GM21576 (cell line): ENCODE results near the gene AGER.
"Not testable (repeated sequence)": the region's sequence is repeated elsewhere in the genome, so short reads cannot be mapped to it uniquely, and the experiment has no call there.

ENCODE experiments used
- ATAC-seq: cut with Tn5 transposase; IDR thresholded peaks from one replicate; pipeline ENCODE4 v1.9.1; 2021; ENCODE audit warnings: mild to moderate bottlenecking, moderate library complexity; ENCODE audit not compliant: unreplicated experiment

Gene AGER

DNA sequence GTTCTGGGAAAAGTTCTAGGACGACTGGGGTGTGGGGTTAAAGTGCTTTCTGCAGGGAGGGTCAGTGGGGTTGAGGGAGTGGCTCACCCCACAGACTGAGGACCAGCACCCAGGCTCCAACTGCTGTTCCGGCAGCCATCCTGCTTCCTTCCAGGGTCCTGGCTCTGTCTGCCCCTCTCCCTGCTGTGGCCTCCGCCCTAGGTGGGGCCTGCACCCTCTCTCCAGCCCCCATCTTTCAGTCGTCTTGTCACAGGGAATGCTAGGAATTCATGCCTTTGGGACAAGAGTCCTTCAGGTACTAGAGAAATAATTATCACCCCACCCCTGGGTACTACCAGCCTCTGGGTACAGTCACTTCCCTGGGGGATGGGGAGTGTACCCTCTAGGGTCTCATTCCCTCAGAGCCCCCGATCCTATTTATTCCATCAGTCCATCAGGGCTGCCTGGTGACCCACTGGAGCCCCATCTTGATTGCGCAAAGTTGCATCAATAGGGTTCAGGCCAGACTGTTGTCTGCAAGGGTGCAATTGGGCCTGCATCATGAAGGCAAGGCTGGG lies at the start of gene AGER:
Gene AGER (minus strand): TSS at position 170 of the 557 bp plus-strand sequence. CDS start 31 bp downstream, at position 139.
- no peak for ATAC-seq

DNA sequence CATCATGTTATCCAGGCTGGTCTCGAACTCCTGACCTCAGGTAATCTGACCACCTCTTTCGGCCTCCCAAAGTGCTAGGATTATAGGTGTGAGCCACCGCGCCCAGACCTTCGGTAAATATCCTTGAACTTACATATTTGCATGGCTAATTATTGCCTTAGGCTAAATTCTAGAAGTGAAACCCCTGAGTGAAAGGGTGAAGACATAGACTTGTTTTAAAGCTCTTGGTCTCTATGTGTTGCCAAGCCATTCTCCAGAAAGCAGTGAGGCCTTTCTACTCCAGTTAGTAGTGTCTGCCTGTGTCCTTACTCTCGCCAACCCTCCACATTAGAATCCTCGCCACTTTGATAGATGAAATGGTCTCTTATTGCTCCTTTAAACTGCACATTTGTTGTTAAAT lies 42.4 kb upstream of the AGER start:
- ATAC-seq, result no peak

DNA sequence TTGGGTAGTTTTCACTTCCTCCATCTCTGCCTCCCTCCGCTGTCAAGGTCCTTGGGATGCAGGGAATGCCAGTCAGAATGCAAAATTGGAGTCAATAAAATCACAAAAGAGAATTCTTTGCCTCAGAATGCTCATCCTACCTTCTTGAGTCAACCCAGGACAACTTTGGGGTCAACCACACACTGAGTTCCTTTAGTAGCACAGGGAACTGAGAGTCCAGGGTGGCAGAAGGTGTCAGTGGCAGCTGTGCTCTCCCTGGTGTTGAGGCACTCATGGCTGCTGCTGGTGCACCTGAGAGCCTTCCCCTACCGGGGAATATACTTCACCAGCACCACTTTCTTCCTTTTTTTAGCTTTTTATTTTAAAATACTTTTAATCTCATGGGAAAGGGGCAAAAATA lies 40.6 kb upstream of the AGER start:
- no peak for ATAC-seq

DNA sequence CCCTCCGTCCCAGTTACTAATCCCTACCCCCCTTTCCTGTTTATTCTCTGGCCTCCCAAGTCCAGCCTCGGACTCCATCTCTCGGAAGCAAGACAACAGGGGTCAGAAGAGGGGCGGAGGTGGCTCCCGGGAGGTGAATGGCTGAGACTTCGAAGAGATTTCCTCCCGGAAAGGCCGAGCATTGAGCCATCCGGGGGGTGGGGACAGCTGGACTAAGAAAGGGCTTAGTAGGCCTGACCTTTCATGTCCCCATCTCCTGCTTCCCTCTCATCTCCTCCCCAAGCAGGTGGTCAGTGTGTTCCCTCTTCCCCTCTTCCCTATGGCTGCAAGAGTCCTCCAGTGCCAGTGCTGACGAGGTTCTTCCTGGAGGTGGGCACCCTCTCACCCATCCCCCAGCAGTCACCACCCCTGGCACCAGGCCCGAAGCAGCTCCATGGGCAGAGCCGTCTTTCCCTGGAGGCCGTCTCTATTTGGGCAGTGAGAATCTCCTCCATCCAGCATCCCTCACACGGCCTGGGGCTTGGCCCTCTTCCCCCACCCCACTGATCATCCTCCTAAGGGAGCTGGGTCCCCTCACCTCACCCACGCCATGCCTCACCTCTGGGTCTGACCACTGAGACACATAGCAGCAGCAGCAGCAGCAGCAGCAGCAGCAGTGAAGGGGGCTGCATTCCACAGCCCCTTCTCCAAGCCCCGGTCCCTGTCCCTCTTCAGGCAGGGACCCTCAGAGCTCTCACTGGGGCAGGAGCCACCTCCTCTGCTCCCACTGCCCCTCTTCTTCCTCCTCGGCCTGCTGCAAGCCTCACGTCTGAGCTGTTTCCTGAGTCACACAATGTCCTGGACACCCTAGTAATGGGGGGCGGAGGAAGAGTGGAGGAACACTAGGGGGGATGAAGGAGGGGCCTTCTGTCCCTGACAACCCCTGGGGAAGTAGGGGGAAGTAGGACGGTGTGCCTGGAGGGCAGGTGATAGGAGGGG lies 39.5 kb upstream of the AGER start, which contains the start of gene NOTCH4:
Gene NOTCH4 (minus strand): TSS at position 810 of the 978 bp plus-strand sequence. CDS start 139 bp downstream, at position 671.
- ATAC-seq, result no peak

DNA sequence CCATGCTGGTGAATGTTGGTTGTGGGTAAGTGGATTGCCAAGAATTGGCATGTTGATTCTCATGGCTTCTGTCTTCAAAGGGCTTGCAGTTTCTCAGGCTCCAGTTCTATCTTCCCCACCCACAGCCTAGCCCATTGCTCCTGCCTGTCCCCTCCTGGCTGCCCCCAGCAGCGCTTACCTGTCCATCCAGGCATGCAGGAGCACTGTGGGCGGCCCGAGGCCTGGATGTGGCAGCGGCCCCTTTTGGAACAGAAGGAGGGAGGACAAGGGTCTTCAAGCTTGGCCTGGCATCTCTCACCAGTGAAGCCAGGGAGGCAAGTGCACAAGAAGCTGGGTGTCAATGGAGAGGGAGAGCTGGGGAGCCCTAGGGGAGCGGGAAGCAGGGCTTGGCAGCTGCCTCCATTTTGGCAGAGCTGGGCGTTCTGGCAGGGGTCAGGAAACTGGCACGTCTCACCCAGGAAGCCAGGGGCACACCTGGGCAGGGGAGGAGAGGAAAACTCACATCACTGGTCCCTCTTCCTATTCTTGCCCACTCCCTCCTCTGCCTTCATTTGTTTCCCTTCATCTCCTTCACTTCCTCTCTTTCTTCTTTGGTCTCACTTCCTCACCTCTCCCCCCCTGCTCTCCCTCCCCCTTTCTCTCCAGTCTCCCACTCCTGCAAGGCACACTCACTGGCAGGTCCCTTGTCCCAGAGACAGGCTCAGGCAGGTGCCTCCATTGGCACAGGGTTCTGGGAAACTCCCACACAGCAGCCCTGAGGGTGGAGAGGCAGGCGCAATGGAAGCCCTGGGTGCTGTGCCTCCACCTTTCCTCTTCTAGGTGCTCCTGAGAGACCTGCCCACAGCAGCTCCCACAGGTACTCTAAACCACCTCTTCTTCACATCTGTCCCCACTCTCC lies 38.5 kb upstream of the AGER start:
- ATAC-seq, result no peak

DNA sequence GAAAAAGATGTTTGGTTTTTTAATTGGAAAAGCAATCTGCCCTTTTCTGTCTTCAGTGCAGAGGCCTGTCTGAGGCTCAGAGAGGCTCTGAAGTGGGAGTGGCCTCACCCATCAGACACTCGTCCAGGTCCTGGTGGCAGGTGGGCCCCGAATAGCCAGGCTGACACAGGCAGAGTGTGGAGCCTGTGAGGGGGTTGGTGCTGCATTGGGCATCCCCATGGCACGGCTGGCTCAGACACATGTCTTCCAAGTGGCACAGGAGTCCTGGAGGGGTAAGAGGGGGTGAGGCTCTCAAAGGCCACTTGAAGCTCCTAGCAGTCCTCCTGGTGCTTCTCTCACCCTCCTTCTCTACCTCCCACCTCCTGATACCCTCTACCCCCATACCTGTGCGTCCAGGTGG lies 36.0 kb upstream of the AGER start:
- ATAC-seq, result no peak

DNA sequence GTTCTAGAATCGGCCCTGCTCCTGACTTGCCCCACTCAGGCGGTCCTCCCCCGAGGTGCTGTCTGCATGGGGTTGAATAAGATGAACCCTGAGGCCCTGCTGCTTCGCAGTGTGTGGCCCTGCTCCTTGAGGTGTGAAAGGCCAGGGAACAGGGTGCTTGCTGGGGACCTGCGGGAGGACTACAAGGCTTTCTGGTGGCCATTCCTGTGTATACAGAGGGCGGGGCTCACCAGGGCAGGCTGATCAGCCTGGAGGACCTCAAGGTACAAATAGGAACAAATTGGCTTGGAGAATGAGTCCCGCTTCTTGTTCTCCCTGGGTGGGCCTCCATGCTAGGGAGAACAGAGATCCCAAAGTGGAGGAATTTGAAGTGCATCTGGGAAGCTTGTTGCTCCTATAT lies 34.1 kb upstream of the AGER start:
- no peak for ATAC-seq

DNA sequence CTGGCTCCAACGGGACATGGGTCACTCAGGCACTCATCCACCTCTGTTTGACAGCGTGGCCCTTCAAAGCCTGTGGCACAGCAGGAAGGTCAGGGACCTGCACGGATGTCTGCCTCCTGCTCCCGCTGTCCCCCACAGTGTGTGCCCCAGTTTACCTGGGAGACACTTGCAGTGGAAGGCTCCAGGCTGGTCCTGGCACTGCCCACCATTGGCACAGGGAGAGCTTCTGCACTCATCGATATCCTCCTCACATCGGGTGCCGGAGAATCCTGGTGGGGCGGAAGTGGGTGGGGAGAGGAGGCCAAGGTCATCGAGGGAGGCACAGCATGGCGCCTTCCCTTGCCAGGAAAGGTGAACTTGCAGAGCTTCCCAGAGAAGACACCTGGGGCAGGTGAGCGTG lies 32.9 kb upstream of the AGER start:
- ATAC-seq, result no peak

DNA sequence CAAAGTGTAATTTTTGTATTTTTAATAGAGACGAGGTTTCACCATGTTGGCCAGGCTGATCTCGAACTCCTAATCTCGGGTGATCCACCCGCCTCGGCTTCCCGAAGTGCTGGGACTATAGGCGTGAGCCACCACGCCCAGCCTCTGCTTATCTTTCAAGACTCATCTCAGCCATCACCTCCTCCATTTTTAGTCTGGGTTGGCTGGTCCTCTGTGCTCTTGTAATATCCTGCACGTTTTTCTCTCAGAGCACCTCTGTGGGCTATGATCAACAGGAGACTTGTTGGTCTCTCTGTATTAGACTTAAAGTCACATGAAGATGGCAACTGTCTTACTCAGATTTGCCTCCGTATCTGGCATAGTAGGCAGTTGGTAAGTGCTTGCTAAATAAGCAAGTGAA lies 32.2 kb upstream of the AGER start:
- ATAC-seq, result no peak

DNA sequence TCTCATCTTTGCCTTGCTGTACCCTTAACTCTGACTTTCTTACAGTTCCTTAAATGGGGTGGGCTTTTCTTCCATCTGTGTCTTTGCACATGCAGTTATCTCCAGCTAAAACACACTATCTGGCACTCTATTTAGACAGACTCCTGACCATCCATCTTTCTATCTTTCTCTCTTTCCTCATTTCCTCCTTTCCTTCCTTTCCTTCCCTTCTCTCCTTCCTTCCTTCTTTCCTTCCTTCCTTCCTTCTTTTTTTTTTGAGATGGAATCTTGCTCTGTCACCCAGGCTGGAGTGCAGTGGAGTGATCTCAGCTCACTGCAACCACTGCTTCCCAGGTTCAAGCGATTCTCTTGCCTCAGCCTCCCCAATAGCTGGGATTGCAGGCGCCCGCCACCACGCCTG lies 31.6 kb upstream of the AGER start:
- no peak for ATAC-seq

DNA sequence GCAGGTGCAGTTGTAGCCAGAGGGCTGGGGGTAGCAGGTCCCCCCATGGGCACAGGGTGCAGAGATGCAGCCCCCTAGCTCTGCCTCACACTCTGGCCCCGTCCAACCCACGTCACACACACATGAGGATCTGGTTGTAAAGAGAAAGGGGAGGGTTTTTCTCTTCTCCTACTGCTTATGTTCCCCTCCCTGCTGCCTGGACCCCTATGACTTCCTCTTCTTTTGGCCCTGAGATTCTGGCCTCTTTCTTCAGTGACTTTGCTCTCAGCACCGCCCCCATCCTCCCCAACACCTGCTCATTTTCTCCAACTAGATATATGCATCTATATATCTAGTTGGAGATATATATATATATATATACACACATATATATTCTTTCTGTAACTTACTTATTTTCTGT lies 30.1 kb upstream of the AGER start:
- ATAC-seq, result no peak

DNA sequence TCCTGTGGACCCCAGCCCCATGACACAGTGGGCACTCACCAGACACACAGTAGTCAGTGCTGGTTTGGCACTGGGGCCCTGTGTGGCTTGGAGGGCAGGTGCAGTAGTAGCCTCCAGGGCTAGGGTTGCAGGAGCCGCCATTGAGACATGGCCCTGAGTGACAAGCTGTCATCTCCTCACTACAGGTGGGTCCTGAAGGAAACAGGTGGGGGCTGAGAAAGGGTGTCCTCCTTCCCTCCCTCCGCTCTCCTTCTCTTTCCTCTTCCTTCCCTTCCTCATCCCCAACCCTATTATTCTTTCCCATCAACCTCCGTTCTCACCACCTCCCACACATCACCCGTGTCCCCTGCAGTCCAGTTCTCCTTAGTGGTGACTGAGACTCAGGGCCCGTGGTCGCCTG lies 29.6 kb upstream of the AGER start:
- no peak for ATAC-seq

DNA sequence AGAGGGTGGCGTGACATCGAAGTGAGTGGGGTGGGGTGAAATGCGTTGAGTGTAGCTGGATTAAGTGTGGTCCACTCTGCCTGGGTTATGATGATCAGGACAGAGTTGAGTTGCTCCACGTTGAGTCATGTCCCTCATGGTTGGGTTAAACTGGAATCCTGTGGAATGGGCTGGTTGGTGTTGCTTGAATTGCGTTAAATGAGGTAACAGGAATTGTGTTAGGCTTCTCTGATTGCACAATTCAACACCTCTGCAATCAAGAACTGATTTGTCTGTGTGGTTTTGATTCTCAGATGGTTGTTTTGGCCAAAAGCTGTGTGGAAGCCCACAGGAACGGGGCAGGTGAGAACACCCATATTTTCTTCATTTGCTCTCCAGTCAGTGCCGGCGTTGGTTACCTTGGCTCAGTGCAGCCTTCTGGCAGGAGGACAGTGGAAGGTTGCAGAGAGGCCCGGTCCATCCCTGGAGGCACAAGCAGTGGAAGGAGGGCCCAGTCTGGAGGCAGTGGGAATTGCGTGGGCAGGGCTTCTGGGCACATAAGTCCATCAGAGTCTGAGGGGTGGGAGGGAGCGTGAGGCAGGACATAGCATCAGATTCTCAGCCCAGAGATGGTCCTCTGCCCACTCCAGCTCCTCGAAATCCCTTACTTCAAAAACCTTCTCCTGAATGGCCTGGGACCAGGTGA lies 28.2 kb upstream of the AGER start:
- no peak for ATAC-seq

DNA sequence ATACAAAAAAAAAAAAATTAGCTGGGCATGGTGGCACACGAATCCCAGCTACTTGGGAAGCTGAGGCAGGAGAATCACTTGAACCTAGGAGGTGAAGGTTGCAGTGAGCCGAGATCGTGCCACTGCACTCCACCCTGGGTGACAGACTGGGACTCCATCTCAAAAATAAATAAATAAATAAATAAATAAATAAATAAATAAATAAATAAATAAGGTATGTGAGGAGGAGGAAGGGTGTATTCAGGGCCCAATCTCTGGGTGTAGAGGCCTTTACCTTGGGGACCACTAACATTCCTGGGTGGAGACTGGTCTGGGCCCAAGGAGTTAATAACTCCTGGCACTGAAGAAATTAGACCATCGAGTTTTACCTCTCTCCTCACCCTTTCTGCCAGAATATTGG lies 27.4 kb upstream of the AGER start:
- ATAC-seq, result not testable (repeated sequence)

DNA sequence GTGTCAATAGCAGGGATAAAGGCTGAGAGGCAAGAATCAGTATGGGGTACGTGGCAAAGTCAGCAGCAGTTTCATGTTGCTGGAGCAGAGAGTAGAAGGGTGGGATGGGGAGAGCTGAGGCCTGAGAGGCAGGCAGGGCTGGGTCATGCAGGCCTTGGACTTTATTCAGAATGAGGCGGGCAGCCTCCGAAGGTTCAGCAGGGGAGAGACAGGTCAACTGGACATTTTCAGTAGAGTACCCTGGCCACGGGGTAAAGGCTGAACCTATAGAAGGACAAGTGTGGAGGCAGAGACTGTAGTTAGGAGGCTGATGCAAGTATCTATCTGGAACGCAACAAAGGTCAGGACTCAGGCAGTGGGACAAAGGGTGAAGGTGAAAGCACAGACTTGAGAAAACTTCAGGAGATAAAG lies 26.1 kb upstream of the AGER start:
- no peak for ATAC-seq

DNA sequence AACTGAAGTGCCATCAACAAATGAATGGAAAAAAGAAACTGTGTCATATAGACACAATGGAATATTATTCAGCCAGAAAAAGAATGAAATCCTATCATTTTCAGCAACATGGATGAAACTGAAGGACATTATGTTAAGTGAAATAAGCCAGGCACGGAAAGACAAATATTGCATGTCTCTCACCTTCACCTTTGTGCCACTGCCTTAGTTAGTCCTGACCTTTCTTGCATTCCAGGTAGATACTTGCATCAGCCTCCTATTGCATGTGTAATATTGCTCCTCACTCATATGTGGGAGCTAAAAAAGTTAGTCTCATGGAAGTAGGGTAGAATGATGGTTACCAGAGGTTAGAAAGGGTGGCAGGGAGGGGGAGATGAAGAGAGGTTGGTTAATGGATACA lies 24.9 kb upstream of the AGER start:
- ATAC-seq, result no peak

DNA sequence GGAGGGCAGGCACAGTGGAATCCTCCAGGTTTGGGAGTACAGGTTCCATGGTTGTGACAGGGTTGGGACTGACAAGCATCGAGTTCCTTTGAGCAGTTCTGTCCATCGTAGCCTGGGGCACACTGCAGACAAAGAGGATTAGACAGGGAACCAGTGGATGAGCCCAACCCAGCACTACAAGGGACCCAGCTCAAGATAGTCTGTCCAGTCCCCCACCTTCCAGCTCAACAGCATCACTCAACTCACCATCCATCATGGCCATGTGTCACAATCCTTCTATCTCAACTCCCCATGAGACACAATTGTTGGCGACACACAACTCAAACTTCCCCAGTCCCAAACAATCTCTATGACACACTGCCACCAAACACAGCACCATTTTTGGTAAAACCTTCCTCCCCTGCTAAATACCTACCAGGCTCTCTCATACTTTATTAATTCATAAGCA lies 20.2 kb upstream of the AGER start:
- ATAC-seq, result no peak

DNA sequence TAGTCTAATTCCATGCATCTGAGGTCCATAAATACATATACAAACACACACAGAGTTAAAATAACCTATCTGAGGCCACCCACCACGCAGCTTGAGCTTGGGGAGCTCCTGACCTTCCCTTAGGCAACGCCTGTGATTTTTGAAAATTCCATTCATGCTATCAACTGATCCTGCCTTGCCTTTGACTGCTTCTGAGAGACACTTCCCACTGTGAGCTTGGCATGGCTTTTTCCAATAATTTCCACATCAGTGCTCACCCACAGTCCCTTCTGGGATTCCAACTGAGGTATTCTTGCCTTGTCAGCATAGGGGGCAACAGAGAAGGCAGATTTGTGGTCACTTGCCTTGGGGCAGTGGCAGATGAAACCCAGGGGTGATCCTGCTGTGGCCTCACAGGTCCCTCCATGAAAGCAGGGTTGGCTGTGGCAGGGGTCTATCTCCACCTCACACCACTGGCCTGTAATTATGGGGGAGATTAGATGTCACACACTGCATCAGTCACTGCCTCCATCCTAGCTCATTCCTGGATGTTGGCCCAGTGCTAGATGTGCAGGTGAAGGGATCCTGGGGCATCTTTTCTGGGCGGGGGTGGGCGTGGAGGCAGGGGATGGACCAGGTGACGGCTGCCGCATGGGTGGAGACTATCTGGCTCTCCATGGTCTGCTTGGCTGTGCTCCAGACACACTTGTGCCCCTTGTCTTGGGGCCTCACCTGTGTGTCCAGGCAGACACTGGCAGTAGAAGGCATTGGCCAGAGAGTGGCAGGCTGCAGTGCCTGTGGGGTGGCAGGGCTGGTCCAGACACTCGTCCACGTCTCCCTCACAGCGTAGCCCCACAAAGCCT lies 19.6 kb upstream of the AGER start:
- ATAC-seq, result no peak

DNA sequence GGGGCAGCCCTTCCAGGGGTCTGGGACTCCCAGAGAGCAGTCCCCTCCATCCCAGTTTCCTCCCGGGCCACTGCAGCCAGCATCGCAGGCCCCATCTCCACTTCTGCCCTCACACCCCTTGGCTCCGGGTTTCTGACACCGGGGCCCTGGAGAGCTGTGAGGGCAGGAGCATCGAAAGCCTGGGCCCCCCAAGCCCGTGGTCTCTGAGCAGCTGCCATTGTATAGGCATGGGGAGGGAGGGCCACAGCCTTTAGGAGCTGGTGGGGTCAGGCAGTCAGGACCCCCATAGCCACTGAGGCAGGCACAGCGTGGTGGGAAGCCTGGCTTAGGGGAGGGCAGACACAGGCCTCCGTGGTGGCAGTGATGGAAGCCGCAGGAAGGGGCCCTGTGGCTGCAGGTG lies 18.1 kb upstream of the AGER start:
- no peak for ATAC-seq
